ENCODE results near the gene ARHGDIG.

ARHGDIG gene

DNA sequence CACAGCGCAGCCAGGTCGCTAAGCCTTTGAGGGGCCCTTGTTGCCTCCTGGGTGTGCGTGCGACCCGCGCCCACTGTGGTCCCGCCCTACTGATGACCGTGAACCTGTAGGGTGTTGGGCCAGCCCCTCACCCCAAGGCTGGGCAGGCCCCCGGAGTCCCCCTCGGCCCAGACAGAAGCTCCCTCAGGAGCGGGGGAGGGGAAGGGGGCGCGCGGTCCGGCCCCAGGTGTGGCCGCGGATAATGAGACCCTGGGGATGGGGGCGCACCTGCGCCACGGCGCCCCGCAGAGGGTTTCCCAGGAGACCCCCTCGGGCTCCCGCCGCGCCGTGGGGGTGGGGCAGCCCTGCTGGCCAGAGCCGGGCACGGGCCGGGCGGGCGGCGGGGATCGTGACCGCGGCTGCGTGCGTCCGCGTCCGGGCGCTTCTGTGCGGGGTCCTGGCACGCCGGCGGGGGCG, 358 bp upstream of the ARHGDIG start:
- peak in 1 of 56 donors; percentile 37 for DNase-seq

DNA sequence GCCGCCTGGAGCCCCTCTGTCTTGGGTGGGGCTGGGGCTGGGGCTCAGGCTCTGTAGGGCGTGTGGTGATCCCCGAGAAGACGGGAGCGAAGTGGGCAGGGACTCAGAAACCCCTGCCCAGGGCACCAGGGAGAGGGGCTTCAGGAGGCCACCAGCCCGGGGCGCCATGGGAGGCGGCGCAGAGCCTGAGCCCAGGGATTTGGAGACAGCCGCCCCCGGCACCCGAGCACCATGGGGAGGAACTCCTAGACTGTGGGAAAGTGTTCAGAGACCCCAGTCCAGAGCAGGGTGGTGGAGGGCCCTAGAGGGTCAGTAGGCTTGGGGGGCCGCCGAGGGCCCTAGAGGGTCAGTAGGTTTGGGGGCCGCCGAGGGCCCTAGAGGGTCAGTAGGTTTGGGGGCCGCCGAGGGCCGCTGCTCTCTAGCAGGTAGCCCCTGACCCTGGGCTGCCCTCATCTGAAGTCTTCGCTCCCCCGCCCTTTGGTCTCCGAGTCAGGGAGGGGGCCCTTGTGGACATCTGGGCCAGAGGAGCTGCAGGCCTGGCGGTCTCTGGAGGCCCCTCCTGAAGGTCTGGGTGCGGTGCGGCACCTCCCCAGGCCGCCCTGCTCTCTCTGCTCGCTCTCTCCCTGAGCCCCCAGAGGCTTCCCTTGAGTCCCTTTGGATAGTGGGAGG, 734 bp downstream of the ARHGDIG start:
- no peak for DNase-seq

DNA sequence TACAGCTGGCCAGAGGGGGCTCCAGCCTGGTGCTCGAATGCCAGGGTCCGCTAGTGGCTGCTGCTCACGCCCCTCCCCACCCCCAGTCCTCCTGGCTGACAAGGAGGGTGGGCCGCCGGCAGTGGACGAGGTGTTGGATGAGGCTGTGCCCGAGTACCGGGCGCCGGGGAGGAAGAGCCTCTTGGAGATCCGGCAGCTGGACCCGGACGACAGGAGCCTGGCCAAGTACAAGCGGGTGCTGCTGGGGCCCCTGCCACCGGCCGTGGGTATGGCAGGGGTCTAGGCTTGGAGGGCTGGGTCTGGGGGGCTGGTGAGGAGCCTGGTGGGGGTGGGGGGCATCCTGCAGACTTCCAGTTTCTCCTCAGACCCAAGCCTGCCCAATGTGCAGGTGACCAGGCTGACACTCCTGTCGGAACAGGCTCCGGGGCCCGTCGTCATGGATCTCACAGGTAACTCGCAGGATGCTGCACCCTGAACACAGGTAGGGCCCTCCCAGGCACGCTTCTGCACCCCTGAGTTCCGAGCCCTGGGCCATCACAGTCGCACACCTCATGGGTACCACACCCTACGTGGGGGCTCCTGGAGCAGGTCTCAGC, 1.4 kb downstream of the ARHGDIG start:
- no peak for DNase-seq

DNA sequence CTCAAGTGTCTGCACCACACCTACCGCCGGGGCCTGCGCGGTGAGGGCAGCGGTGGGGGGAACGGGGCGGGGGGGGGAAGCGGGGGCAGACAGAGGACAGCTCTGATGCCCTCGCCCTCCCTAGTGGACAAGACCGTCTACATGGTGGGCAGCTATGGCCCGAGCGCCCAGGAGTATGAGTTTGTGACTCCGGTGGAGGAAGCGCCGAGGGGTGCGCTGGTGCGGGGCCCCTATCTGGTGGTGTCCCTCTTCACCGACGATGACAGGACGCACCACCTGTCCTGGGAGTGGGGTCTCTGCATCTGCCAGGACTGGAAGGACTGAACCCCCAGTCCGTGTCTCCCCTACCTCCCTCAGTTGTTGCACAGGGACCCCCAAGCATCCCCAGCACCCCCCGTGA, 2.1 kb downstream of the ARHGDIG start:
- DNase-seq, result no peak

DNA sequence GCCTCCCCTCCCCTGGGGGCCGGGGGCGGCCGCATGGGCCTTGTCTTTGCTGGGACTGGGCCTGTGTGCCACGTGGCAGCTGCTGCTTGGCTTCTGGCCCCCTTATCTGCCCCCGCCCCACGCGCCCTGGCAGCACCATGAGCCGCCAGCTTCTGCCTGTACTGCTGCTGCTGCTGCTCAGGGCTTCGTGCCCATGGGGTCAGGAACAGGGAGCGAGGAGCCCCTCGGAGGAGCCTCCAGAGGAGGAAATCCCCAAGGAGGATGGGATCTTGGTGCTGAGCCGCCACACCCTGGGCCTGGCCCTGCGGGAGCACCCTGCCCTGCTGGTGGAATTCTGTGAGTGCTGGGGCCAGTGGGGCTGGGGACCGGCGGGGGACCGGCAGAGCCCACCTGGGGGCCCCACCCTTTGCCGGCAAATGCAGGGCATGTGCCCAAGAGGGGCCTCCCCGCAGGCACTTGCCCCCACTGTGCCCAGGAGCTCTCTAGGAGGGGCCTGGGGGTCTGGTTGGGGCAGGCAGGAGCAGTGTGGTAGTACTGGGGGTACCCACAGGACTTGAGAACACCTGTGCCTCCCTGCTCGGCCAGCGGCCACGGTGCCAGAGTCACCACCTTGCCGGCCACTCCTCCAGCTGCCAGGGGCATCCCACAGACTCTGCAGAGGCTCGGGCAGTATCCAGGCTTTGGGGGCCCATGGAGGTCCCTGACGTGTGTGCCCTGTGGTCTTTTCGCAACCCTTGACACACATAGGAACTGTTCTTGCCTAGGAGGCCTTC, 2.8 kb downstream of the ARHGDIG start, which contains the start of gene PDIA2:
Gene PDIA2 (plus strand): TSS at position 132 of the 773 bp plus-strand sequence. CDS start 6 bp downstream, at position 138.
- DNase-seq, result peak in 8 of 56 donors; percentile 4 to 64 (median 15)

DNA sequence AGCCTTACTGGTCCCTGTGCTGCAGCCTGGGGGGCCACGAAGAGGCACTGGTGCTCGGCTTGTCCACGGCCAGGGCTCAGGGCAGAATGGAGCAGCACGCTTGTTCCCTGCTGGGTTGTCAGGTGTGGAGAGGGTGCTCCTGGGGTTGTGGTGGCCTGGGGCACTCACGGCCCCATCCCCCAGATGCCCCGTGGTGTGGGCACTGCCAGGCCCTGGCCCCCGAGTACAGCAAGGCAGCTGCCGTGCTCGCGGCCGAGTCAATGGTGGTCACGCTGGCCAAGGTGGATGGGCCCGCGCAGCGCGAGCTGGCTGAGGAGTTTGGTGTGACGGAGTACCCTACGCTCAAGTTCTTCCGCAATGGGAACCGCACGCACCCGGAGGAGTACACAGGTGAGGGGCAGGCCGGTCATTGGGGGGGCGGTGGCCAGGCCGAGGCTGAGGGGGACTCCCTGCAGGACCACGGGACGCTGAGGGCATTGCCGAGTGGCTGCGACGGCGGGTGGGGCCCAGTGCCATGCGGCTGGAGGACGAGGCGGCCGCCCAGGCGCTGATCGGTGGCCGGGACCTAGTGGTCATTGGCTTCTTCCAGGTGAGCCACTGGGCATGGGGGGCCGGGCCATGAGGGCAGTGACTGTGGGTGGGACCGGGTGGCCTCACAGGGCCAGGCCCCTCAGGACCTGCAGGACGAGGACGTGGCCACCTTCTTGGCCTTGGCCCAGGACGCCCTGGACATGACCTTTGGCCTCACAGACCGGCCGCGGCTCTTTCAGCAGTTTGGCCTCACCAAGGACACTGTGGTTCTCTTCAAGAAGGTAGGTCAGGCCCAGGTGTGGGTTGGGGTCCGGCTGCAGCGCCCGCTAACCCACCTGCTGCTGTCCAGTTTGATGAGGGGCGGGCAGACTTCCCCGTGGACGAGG, 4.1 kb downstream of the ARHGDIG start:
- no peak for DNase-seq

DNA sequence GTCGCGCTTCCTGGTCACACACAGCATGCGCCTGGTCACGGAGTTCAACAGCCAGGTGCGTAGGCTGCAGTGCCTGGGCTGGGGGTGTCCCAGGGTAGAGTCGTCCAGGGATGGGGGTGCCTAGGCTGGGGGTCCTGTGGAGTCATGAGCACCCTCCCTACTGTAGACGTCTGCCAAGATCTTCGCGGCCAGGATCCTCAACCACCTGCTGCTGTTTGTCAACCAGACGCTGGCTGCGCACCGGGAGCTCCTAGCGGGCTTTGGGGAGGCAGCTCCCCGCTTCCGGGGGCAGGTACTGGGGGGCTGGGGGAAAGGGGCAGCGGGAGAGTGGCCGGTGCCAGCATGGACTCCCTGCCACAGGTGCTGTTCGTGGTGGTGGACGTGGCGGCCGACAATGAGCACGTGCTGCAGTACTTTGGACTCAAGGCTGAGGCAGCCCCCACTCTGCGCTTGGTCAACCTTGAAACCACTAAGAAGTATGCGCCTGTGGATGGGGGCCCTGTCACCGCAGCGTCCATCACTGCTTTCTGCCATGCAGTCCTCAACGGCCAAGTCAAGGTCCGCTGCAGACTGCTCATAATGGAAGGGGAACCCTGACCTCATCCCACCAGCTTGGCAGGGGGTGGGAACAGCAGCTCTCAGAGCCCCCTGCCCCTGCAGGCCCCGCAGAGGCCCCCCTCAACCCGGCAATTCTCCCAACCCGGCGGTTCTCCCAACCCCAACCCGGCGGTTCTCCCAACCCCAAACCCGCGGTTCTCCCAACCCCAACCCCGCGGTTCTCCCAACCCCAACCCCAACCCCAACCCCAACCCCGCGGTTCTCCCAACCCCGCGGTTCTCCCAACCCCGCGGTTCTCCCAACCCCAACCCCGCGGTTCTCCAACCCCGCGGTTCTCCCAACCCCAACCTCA, 5.0 kb downstream of the ARHGDIG start:
- no peak for DNase-seq

DNA sequence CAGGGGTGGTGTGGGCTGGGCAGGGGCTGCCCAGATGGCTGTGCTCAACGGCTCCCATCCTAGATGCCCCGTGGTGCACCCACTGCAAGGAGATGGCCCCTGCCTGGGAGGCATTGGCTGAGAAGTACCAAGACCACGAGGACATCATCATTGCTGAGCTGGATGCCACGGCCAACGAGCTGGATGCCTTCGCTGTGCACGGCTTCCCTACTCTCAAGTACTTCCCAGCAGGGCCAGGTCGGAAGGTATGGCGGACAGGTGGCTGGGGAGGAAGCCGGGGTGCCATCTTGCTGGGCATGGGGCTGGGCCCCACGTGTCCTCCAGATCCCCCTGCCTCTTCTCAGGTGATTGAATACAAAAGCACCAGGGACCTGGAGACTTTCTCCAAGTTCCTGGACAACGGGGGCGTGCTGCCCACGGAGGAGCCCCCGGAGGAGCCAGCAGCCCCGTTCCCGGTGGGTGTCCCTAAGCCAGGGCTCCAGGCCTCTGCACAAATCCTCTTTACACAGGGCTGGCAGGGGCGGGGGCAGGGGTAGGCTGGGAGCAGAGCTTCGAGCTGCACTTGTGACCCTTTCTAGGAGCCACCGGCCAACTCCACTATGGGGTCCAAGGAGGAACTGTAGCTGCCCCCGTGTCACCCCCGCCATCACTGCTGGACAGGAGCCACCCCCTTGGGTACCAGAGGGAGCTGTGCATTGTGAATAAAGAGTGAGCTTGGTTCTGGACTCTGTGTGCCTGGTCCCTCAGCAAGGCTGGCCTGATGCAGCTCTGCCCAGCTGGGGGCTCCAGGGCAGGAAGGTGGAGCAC, 6.3 kb downstream of the ARHGDIG start:
- DNase-seq, result no peak

DNA sequence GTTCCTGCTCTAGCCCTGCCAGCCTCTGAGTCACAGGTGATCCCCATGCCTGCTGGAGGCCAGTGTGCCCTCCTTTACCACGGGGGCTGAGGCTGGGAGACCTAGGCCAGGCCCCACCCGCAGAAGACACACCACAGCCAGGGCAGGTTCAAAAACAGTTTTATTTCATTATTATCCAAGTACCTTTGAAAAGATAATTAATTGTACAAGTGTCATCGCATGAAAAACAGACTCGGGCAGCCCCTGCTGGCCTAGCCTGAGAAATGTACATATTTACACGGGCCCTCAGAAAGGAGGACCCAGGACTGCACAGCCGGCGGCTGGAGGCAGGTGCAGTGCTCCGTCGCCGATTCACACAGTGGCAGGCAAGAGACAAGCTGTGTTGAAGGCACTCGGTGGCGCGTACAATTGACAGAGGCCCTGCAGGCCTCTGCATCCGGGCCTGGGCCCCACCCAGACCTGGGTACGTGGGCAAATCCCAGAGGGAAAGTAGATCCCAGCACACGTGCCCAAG, 7.0 kb downstream of the ARHGDIG start:
- DNase-seq, result no peak

DNA sequence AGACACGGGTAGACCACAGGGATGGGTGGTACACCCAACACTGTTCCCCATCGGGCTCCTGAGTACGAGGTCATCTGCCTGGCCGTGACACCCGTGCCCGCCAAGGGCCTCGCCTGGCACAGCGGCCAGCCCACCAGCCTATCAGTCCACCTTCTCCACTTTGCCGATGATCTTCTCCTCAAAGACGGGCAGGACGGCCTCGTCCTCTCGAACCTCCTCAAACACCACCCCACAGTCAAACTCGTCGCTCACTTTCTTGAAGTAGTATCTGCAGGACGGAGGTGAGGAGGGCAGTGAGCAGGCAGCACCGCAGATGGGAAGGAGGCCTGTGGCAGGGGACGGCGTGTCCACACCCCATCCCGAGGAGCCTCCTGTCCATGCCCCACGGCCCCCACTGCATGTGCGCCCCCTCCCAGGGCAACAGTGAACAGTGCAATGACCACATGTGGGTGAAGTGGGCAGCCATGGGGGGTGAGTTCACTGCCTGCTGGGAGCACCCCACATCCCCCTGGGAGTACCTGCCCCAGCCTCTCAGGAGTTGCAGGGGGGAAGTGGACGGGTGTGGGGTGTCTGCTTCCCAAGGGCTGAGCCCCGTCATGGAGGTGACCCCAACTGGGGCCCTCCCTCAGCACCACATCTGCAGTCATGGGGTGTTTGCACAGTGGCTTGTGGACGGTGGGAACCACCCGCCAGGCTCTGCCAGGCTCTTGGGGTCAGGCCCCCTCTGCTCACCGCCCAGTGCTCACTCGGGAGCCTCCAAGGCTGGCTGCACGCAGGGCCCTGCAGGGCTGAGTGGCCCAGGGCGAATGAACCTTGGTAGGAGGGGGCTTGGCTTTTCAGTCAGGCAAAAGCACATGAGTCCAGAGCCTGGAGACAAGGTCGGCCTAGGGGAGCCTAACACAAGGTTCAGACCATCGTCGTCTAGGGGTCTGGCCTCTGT, 7.9 kb downstream of the ARHGDIG start:
- DNase-seq, result no peak

DNA sequence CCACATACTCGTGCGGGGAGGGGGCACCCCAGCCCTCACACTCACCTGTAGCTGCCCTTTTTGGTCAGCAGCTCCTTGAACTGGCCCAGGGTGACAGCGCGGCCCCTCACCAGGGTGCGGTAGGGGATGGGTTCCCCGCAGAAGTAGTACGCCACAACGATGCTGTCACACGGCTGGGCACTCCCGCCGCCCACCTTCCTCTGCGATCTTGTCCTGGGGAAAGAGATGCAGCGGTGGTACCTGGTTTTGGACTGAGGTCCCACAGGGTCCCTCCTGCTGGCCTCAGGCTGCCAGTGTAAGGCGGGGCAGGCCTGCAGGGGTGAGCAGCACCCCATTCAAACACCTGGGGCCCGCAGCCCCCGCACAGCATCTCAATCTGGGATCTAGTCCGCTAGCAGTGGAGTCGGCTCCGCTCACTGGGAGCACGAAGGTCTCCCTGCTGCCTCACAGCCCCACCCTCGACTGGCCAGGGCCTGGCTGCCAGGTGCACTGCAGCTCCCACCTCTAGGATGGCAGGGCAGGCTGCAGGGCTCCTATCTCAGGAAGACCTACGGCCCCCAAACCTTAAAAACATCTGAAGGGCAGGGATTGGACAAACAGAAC, 9.1 kb downstream of the ARHGDIG start:
- DNase-seq, result no peak

DNA sequence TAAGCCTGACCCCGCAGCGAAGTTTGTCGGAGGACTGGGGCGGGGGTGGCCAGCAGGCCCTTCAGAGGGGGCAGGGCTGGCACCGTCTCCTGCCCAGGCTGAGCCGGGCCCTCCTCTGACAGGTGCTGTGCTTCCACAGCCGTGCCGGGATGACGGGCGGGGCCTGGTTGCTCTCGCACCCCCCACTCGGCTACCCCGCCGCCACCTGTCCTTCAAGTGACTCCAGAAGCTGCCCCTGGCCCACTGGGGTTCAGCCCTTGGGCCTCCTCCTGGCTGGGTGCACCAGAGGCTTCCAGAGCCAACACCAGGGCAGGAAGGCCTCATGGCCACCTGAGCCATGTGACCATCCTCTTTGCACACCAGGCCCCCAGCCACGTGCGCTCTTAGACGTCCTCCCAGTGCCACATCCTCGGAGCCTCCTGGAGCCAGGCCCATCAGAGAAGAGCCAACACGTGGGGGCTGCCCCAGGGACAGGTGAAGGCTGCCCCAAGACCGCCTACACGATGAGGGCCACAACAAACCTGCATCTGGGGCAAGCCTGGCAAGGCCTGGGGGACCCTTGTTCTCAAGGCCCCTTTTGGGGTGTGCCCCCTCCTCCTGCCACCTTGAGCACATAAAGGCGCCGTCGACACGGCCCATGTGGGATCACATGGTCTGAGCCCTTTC, 9.8 kb downstream of the ARHGDIG start:
- no peak for DNase-seq

DNA sequence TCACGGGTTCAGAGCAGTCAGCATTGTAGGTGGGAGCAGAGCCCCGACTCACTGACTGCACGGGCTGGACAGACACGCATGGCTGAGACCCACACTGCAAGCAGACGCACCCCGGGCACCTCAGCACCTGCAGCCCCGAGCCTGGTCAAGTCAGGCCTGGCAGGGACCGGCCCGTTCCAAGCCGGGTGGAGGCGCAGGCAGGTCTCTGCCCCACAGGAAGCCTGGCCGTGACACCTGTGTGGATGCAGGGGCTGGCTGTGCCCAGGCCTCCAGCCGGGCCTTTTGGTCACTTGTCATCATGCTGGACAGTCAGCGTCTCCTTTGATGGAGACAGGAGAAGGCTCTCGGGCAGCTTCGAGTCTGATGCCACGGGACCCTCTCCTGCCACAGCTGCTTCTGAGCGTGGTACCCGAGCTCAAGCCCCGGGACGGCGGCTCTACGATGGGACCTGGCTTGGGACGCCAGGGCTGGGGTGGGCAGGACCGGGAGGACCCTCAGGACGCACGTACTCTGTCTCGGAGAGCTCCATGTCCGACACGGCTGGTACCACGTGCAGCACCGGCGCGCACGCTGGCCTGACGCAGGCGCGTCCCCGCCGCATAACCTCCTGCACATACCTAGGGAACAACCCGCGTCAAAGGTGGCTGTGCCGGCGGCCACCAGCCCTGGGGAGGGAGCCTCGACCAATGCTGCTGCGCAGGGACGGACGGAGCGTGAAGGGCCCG, 10.5 kb downstream of the ARHGDIG start:
- no peak for DNase-seq

DNA sequence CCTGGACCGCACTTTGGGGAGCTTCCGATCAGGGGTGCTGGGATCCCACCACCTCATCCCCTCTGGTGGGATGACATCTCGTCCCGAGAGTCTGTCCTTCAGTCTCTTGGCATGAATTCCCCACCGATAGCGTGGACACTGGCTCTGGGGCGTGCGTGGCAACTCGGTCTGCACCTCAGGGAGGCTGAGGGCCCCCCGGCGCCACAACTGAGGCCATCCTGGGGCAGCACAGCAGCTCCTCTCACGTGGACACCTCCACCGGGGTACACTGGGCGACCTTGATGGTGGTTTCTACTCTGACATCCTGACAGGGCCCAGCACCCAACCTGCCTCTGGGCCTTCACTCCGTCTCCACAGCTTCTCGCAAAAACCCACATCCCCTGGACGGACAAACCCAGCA, 11.1 kb downstream of the ARHGDIG start:
- DNase-seq, result no peak

DNA sequence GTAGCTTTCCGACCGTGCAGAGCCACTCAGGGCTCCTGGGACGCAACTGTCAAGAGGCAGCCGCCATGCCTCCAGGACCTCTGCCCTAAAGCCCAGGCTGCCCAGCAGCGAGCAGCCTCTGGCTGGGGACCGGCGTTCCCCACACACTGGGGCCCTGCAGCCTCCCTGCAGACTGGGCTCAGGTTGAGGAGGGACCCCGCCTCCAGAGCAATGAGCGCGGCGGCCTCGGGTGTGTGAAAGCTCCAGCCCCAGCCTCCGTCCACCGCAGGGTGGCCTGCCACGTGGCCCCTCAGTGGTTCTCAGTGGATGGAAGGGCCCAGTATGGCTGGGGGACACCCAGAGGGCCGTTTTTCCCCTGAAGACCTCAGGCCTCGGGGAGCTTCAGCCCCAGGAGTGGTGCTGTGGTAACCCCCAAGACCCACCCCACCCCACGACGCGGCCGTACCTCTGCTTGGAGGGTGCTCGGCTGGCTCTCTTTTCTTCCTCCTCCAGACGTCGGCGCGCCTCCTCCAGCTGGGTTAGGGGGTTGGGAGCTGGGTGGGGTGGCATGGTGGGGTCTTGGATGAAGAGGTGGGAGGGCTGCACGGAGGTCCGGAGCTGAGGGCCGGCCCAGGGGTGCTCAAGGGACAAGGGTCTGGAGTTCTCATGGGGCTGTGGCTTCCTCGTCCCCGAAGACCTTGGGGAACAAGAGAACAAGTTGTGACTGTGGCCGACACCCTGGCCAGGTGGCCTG, 12.8 kb downstream of the ARHGDIG start:
- DNase-seq, result no peak
